NOMO-1 (cell line): ENCODE results near the gene GGCX.
"Not testable (repeated sequence)": the region's sequence is repeated elsewhere in the genome, so short reads cannot be mapped to it uniquely, and the experiment has no call there.

Experiments used
- DNase-seq, 2 experiments: peaks; one replicate each; lab custom pipeline; 2025; ENCODE audit not compliant: unreplicated experiment in 2 of 2; lab: John Stamatoyannopoulos, UW

Gene GGCX

DNA sequence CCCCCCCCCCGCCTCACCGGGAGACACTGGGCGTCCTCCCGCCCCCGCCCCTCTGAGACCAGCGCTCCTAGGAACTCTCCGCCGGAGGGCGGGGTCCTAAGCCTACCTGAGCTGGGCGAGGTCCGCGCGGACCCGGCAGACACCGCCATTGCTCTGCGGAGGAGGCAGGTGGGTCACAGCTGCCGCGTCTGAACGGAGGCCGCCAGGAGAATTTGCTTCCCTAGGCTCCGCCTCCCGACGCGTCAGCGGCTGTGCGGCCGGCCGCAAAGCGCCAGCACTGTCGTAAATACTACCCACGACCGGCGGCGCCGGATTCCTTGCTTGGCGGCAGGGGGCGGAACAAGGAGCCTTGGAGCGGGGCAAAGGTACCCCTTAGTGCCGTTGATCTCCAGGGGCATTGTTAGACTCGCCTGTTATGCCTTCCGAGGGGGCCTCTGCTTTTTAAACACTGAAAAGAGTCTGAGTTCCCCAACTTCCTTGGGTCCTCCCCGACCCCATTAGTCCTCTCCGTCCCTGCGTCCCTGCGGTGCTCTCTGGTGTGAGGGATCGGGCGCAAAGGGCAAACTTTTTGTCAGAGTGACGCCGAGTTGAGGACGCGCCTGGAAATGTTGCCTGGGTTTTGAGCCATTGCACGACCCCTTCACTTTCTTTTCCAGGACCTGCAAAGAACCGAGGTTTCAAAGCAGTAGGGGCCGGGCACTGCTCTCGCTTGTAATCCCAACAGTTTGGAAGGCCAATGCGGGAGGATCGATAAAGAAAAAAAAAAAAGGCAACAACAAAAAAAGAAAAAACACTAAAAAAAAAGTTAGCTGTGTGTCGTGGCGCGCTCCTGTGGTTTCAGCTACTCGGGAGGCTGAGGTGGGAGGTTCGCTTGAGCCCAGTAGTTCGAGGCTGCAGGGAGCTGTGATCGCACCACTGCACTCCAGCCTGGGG is at the start of gene GGCX:
Gene GGCX, minus strand, starts transcription at position 214 of the 933 bp plus-strand sequence. Its CDS starts 65 bp downstream, at position 149.
- peak; percentile 93 to 98 for DNase-seq

DNA sequence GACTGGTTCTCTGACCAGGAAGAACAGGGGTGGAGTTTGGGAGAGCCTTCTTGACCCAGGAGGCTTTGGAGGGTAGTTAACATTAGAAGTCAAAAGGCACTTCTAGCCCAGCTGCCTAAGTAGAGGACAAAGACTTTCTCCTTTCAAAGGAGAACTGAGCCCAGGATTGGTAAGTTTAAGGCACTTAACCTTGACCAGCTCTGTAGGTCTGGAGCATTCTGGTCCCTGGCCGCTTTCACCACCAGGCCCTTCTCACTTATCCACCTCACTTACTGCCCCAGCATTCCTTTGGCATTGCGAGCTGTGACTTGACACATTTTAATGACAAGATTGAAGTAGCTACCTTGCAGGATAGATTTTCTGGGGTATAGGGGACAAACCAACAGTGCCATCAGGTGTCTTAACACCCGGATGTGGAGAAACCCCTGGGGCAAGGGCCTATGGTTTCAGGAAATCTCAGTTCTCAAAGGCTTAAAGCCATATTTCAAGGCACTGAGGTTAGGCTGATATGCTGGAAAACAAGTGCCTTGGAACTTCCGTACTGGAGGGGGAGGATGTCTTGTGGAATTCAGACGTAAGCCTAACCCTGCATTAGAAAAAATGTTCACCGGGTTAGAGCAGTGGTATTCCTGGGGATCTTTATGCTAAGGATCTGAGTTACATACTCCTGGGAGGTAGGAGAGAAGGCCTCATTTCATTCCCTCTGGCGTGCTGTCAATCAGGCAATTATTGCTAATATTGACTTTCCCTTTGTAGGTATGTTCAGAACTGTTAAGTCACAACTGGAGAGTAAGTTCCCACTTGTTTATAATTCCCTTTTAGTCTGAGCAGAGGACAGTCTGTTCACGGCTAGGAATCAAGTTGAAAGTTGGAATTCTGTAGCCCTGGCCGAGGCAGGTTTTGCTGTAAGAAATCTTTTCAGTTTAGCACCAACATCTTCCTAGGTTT is 46.2 kb upstream of the GGCX start:
- DNase-seq: no peak

GRCh38 chr2:85606116-85606455 is 44.8 kb upstream of the GGCX start:
- no peak for DNase-seq

DNA sequence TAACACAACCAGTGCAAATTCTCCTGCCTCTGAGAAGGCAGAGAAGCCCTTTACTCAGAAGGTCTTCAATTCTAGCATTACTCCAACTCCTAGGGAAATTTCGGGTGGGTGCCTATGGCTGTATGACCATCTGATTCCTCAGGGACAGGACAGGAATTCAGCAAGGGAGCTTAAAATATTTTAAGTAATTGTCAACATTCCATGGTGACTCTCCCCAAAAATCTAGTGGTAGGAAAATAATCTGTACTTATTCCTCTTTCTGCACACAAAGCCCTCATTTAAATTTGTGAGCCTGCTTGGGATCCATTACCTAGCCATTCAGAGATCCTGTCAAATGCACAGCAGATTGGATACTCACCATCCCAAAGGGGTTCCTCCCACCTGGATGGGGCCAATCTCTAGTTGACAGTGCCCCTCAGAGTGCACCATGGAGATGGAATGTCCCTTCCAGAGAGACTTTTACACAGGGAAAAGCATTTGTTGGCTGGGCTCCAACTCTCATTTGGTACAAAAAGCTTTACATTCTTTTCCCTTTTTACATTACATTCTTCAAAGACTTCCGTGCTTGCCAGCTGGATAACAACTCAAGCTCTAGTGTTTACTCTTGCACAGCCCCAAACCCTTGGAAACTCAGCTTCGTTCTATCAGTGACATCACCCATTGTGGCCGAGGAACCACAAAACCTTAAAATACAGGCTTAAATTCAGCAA is 44.3 kb upstream of the GGCX start:
- DNase-seq: no peak

- DNase-seq: no peak
These were observed 43.5 kb upstream of the GGCX start for GRCh38 chr2:85604568-85605339.

DNA sequence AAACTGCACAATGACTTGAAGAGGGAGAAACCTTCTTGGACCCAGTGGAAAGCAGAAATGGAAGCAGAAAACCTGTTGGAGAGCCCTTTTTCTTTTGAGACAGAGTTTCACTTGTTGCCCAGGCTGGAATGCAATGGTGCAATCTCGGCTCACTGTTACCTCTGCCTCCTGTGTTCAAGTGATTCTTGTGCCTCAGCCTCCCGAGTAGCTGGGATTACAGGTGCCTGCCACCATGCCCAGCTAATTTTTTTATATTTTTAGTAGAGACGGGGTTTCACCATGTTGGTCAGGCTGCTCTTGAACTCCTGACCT is 42.8 kb upstream of the GGCX start:
- DNase-seq: not testable (repeated sequence)

DNA sequence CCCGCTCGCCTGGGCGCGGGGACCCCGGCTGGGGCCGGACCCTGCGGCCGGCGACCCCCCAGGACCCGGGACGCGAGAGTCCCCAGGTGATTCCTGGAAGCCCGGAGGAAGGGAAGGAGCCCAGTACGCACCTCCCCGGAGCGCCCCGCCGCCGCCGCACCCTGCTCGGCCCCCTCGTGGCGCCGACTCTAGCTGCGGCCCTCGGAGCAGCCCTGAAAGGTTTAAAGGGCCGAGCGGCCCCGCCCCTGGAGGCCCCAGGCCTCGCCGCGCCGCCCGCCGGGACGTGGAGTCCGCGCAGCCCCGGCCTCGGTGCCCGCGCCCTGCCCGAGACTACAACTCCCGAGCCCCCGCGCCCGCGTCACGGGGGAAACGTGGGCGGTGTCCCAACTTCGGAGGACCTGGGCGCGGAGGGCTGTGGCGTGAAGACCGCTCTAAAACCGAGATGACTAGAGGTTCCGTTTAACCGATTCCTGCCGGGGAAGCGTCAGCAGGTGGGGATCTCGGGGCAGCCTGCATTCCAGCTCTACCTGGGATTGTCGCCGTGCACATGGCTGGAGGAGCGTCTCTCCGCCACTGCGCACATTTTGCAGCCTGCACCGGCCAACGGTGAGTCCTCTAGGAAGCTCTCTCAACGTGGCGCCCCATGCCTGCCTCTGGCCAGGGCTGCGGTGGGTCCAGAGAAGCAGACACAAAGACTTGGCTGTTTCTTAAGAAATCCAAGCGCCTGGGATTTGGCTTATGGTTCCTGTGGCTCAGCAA is 41.4 kb upstream of the GGCX start, which contains the start of gene TMEM150A:
Gene TMEM150A, minus strand, starts transcription at position 223 of the 759 bp plus-strand sequence. CDS start 750 bp downstream, outside the sequence.
- peak; percentile 92 to 94 for DNase-seq

- peak in 1 of 2 experiments; percentile 38 for DNase-seq
These were observed 40.6 kb upstream of the GGCX start for GRCh38 chr2:85601771-85602475.

DNA sequence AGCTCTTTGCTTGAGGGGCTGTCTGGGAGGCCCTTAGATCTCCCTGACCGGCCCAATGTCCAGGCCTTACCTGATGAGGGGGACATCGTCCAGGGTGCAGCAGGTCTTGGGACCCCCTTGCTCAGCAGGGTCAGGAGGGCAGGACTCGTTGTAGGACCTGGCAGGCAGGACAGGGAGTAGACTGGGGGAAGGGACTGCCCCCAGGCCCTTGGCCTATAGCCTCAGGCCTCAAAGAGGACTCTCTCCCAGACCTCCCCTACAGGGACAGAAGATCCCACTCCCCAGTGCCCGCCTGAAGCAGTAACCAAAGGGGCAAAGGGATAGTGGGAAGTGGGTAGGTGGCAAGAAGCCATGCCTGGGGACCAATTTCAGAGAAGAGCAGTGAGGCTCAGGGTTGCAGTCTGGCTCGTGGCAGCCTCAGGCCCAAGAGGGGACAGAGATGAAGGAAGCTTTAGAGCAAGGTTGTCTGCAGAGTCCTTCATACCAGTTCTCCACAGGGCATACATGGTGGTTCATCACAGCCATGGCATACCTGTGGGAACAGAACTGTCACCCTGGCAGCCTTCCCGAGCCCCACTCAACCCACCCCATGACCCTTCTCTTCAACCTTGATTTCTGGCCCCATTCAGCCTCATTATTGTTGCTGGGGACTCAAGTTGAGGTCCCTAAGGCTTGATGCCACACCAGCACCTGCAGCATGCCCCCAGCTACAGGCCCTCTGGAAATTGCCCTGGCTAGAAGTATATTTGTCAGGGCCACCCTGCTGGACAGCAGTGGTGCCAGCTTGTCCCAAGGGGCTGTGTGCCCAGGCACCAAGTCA is 39.9 kb upstream of the GGCX start:
- DNase-seq: no peak

- no peak for DNase-seq
These were observed 38.9 kb upstream of the GGCX start for GRCh38 chr2:85600235-85600575.

DNA sequence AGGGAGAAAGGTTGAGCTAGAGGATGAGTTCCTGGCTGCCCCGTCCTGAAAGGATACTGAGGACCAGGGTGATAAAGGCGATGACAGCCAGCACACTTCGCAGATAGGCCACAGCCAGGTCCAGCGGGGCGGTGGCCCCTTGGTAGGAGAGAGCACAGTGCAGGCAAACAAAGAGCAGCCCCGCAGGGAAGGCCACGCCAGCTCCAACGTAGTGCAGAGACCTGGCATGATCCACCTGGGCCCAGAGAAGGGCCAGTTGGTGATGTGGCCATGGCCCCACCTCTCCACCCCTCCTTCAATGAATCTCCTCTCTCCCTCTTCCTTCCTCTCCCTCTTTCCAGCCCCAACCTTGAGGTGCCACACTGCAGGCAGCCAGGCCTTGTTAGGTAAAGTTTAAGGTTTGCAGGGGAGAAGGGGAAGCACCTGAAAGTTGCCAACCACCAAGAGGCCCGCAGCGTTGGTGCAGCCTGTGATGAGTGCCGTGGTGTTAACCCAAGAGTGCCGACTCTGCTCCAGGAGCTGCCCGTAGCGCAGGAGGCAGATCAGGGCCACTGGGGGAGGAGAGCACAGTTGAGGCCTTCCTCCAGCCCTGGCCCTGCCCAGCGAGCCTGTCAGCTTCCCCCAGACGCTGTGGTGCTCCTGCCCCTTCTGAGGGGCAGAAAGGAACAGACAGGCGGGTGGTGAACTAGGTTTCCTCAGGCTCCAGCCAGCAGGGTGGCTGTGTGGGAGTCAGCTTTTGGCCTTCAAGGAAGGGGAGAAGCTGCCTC is 38.4 kb upstream of the GGCX start:
- DNase-seq: no peak

GRCh38 chr2:85598594-85599340 is 37.5 kb upstream of the GGCX start:
- no peak for DNase-seq

GRCh38 chr2:85597241-85597640 is 35.9 kb upstream of the GGCX start:
- no peak for DNase-seq

DNA sequence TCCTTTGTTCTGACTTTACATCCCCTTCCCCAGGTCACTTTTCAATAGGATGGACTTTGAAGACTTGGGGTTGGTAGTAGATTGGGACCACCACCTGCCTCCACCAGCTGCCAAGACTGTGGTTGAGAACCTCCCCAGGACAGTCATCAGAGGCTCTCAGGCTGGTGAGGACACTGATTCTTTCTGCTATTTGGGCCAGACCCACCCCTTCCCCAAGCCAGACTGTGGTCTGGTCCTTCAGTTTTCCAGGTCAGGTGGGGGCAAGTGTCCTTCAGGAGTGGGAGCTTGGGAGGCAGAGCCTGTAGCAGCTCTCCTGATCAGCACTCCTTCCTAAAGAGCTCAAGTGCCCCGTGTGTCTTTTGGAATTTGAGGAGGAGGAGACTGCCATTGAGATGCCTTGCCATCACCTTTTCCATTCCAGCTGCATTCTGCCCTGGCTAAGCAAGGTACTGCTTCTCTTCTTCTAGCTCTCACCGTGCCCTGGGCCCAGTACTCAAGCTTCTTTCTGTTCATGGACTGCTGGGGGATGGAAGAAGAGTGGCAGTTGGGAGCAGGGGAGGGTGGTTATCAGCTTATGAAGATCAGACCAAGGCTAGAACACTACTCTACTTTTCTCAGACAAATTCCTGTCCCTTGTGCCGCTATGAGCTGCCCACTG is 35.3 kb upstream of the GGCX start:
- DNase-seq: no peak

GRCh38 chr2:85596026-85596333 is 34.7 kb upstream of the GGCX start:
- no peak for DNase-seq

GRCh38 chr2:85595301-85596025 is 34.2 kb upstream of the GGCX start, which contains the start of gene RNF181:
TSS of gene RNF181 (plus strand) at chr2:85595745. CDS start at chr2:85595764, 19 bp downstream.
- DNase-seq: peak; percentile 97 to 99
